HepG2 (cell line): ENCODE data around the gene ZCRB1.

Source experiments
- CENPT ChIP-seq: sonication (generic); formaldehyde crosslinking; IDR thresholded peaks from 2 replicates; pipeline ENCODE4 v1.8.0; 2022; ENCODE audit warnings: low read depth, mild to moderate bottlenecking, moderate library complexity, missing genetic modification reagents
- CHD4 ChIP-seq: fragments of 200-600 bp; sonication (generic); IDR thresholded peaks from 2 replicates; pipeline ENCODE4 v1.7.0; 2017; ENCODE audit warnings: mild to moderate bottlenecking, low read length, borderline replicate concordance
- GFI1 ChIP-seq: sonication (generic); formaldehyde crosslinking; IDR thresholded peaks from 2 replicates; pipeline ENCODE4 v1.5.0; 2020; ENCODE audit warnings: missing genetic modification reagents, mild to moderate bottlenecking, borderline replicate concordance
- KLF16 ChIP-seq, 2 experiments: sonication (generic) in 1 of 2; formaldehyde crosslinking in 1 of 2; IDR thresholded peaks; 2 replicates each; pipeline versions ENCODE4 v1.6.1 to v1.8.0; 2016 to 2023; ENCODE audit warnings: missing genetic modification reagents in 2 of 2, missing compliant biosample characterization in 1 of 2
- MIER2 ChIP-seq: IDR thresholded peaks from 2 replicates; pipeline ENCODE4 v1.6.1; 2016; ENCODE audit warnings: missing biosample characterization, missing genetic modification reagents
- MYC ChIP-seq: sonication (generic); formaldehyde crosslinking; IDR thresholded peaks from 2 replicates; pipeline ENCODE4 v1.9.0; 2021; ENCODE audit warnings: missing genetic modification reagents, borderline replicate concordance
- RARG ChIP-seq: sonication (generic); formaldehyde crosslinking; IDR thresholded peaks from 2 replicates; pipeline ENCODE4 v1.4.0; 2020; ENCODE audit warnings: low read depth, mild to moderate bottlenecking, missing genetic modification reagents
- TBL1XR1 ChIP-seq: fragments of 150-350 bp; IDR thresholded peaks from 2 replicates; pipeline ENCODE4 v1.6.1; 2014; ENCODE audit warnings: borderline replicate concordance, low read length; ENCODE audit not compliant: partially characterized antibody
- TCF7L2 ChIP-seq: IDR thresholded peaks from 2 replicates; pipeline ENCODE4 v1.6.1; 2011; ENCODE audit warnings: mild to moderate bottlenecking, low read depth, low read length, moderate library complexity
- ZNF30 ChIP-seq: sonication (generic); formaldehyde crosslinking; IDR thresholded peaks from 2 replicates; pipeline ENCODE4 v1.5.0; 2020; ENCODE audit warnings: mild to moderate bottlenecking, missing genetic modification reagents
- ZNF788 ChIP-seq: sonication (generic); formaldehyde crosslinking; IDR thresholded peaks from 2 replicates; pipeline ENCODE4 v1.5.0; 2020; ENCODE audit warnings: mild to moderate bottlenecking, missing genetic modification reagents, borderline replicate concordance
- TF ChIP-seq, protein P1 (sequence below): sonication (generic); formaldehyde crosslinking; IDR thresholded peaks from 2 replicates; pipeline ENCODE4 v1.5.0; 2020; ENCODE audit warnings: mild to moderate bottlenecking, missing genetic modification reagents, moderate library complexity
- TF ChIP-seq, protein P2 (sequence below): sonication (generic); formaldehyde crosslinking; IDR thresholded peaks from 2 replicates; pipeline ENCODE4 v1.5.0; 2020; ENCODE audit warnings: missing genetic modification reagents, mild to moderate bottlenecking, borderline replicate concordance
- TF ChIP-seq, protein P3 (sequence below): sonication (generic); formaldehyde crosslinking; IDR thresholded peaks from 2 replicates; pipeline ENCODE4 v1.5.0; 2020; ENCODE audit warnings: missing genetic modification reagents, mild to moderate bottlenecking, borderline replicate concordance

DNA sequence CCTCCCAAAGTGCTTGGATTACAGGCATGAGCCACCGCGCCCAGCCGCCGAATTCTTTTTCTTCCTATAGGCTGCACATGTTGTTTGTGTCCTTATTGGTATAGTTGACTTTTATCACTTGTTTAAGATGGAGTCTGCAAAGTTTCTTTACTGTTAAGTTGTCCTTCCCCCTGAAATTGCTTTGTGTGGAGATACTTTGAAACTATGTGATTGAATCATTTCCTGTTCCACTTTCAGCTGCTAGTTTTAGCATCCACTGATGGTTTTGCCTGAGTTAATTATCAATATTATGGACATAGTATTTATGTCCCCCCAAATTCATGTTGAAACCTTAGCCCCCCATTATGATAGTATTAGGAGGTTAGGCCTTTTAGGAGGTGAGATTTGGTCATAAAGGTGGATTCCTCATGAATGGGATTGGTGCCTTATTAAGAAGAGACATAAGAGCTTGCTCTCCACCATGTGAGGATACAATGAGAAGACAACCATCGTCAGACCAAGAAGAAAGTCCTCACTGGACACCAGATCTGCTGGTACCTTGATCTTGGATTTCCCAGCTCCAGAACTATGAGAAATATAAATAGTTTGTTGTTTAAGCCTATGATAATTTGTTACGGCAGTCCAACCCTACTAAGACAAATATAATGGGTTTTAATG lies 35.0 kb upstream of the ZCRB1 start:
- TF ChIP-seq, protein P1, sequence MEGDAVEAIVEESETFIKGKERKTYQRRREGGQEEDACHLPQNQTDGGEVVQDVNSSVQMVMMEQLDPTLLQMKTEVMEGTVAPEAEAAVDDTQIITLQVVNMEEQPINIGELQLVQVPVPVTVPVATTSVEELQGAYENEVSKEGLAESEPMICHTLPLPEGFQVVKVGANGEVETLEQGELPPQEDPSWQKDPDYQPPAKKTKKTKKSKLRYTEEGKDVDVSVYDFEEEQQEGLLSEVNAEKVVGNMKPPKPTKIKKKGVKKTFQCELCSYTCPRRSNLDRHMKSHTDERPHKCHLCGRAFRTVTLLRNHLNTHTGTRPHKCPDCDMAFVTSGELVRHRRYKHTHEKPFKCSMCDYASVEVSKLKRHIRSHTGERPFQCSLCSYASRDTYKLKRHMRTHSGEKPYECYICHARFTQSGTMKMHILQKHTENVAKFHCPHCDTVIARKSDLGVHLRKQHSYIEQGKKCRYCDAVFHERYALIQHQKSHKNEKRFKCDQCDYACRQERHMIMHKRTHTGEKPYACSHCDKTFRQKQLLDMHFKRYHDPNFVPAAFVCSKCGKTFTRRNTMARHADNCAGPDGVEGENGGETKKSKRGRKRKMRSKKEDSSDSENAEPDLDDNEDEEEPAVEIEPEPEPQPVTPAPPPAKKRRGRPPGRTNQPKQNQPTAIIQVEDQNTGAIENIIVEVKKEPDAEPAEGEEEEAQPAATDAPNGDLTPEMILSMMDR (CRISPR knock-in tag): no peak
- TF ChIP-seq TBL1XR1 (no peak), GFI1 (CRISPR knock-in tag) (no peak), ZNF788 (CRISPR knock-in tag) (no peak), TCF7L2 (no peak), CENPT (CRISPR knock-in tag) (no peak), MIER2 (CRISPR knock-in tag) (no peak), MYC (CRISPR knock-in tag) (no peak), KLF16 (CRISPR knock-in tag; IDR thresholded peaks at IDR 0.05) (no peak), RARG (no peak), ZNF30 (CRISPR knock-in tag) (no peak), CHD4 (no peak)
- TF ChIP-seq, protein P2, sequence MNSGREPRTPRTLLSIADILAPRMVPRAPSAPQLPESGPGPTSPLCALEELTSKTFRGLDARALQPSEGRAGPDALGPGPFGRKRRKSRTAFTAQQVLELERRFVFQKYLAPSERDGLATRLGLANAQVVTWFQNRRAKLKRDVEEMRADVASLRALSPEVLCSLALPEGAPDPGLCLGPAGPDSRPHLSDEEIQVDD: no peak
- TF ChIP-seq, protein P3, sequence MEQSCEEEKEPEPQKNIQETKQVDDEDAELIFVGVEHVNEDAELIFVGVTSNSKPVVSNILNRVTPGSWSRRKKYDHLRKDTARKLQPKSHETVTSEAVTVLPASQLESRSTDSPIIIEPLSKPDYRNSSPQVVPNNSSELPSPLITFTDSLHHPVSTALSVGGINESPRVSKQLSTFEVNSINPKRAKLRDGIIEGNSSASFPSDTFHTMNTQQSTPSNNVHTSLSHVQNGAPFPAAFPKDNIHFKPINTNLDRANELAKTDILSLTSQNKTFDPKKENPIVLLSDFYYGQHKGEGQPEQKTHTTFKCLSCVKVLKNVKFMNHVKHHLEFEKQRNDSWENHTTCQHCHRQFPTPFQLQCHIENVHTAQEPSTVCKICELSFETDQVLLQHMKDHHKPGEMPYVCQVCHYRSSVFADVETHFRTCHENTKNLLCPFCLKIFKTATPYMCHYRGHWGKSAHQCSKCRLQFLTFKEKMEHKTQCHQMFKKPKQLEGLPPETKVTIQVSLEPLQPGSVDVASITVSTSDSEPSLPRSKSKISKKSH (CRISPR knock-in tag): no peak
